GM18498 (cell line): ENCODE results near the gene SOWAHC.

ENCODE experiments used
- ATAC-seq: cut with Tn5 transposase; IDR thresholded peaks from one replicate; pipeline ENCODE4 v1.9.1; 2021; ENCODE audit warnings: mild to moderate bottlenecking, moderate library complexity; ENCODE audit not compliant: unreplicated experiment

SOWAHC gene

DNA sequence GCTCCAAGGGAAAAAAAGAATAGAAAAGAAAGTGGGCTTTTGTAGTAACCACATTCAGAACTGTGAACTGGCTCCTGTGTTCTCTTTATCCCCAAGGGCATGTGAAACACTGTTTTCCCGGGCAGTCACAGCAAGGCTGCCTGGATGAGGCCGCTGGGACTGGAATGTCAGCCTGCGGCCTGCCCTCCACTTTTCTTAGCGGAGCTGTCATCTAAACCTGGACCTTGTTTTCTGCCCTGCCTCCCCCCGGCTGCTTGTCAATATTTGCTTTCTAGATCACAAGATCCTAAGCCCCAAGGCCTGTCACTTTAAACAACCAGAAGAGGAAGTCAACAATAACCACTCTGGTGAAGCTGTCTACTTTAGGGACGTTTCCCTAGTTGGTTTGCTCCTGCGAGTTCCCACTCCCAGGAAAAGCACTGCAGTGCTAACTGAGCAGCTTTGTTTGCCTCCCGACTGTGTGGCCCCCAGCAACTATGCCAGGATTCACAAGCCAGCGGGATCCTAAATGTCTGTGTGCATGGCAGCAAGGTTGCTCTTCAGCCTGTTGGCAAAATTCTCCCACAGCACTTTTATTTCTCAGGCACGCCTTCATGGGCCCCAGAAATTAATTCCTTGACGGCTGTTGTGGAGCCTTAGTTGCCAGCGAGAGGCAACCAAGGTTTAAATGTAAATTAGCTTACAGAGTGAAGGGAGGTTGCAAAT, 30.6 kb downstream of the SOWAHC start:
- ATAC-seq = no peak

DNA sequence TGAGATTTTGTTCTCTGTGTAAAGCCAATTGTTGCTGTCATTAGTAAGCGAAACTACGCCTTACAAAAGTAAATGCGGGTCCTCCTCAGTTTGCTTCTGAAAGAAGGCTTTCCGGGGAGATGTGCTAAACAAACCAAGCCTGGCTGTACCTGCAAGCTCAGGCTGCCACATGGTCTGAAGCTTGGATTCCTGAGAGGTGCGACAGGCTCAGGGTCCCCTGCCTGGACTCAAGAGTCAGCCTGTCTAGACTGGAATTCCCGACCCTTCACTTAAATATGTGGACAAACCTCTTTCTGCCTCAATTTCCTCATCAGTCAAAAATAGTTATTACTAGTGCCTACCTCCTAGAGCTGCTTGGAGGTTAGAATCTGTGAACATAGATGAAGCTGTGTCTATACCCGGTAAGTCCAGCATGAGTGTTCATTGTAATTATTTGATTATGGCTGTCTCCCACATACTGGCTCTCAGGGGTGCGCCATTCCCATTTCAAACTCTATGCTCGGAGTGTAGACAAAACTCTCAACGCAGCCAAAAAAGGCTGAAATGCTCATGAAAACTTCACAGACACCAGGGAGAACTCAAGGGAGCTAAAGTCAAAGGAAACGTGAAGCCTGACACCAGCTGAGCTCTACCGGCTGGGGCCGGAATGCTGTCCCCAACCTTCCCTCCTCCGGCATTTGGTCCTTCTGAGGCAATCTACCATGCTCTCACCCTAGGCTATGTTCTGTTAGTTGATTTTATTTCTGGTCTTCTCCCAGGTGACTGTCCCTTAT, 31.4 kb downstream of the SOWAHC start:
- ATAC-seq = no peak

DNA sequence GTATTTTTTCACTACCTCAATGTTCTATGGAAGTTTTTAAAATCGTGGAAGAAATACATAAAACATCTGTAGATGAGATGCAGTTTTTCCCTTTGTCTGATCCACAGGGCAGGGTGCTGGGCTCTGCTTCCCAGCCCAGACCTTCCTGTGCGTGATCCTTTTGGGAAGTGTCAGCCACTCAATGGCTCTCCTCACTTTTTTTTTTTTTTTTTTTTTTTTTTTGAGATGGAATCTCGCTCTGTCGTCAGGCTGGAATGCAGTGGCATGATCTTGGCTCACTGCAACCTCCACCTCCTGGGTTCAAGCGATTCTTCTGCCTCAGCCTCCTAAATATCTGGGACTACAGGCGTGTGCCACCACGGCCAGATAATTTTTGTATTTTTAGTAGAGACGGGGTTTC, 32.8 kb downstream of the SOWAHC start:
- no peak for ATAC-seq

DNA sequence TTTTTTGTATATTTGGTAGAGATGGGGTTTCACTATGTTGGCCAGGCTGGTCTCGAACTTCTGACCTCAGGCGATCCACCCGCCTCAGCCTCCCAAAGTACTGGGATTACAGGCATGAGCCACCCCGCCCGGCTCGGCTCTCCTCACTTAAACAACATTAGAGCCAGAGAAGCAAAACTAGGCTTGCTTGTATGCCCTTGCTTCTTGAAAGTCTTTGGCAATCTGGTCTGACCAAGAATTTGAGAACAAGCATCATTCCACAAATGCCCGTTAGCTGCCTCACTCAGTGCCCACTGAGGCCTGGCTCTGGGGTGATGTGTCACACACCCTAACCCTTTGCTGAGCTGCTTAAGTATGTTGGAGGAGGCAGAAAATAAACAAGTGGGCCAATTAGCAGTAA, 33.5 kb downstream of the SOWAHC start:
- ATAC-seq = no peak

DNA sequence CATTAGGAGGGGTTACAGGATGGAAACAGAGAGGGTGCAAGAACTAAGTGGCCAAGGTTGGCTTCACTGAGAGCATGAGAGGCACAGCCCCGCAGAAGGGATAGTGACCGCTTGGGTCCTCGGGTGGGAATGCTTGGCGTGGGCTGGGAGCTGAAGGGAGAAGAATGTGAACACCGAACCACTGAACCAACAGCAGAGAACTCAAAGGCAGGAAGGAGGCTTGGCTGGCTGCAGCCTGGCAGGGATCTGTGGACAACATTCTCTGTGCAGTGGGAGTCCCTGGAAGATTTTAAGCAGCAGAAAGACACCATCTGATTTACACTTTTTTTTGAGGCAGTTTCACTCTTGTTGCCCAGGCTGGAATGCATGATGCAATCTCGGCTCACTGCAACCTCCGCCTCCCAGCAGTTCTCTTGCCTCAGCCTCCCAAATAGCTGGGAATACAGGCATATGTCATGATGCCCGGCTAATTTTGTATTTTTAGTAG, 33.9 kb downstream of the SOWAHC start:
- ATAC-seq = no peak

DNA sequence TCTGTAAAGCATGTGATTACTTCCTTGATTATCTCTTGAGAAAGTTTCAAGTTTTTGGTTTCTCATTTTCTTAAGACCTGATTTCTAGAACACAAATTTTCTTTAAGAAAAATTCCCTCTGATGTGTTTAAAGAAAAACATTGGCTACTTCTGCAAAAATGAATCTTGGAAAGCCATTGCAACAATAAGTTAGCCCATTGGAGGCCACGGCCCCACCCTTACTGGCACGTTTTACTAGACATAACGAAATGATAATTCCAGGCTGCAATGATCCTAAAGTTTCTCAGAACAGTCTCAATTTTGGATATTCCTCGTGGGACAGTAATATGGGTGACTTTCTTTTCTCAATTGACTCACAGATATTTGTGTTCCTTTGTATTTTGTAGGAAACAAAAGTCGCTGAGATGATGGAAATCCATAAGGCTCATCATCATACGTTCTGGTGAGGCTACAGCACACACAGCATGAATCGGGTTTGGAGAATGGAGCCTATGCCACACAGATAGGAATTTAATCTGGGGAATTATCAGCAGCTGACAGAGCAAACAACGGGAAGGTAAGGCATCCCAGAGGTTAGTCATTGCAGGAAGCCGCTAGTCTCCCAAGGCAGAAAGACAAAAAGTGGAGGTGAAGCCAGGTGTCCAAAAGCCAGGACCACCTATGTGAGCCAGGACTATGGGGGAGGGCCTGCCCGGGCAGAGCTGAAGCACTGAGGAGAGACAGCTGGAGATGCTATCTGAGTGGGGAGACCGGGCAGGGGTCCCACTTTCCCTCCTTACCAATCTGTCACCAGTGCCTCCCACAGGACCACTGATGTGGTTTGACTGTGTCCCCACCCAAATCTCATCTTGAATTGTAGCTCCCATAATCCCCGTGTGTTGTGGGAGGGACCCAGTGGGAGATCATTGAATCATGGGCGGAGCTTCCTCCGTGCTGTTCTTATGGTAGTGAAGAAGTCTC, 35.9 kb downstream of the SOWAHC start:
- no peak for ATAC-seq

DNA sequence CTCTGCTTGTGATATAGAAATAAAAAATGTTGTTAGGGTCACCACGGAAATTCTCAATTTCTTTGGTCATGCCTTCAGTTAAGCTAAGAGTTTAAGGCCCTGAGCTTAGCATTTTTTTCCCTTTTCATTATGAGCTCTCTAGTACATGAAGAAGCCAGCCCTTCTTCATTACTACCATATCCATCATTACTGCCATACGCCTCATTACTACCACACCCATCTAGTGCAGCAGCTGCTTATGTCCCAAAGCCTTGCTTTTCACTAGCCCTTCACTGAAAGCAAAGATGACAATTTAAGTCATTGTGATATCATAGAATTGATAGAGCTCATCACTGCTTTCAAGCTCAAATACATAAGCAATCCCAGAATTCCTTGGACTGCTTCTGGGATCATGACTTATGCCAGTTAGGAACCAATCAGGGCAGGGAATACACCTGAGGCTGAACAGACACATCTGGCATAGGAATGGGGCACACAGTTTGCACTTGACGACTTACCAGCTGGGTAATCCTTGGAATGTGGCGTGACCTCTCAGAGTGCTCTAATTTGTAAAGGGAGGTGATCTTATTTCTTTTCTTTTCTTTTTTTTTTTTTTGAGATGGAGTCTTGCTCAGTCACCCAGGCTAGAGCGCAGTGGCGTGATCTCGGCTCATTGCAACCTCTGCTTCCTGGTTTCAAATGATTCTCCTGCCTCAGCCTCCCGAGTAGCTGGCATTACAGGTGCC, 40.3 kb downstream of the SOWAHC start:
- no peak for ATAC-seq

DNA sequence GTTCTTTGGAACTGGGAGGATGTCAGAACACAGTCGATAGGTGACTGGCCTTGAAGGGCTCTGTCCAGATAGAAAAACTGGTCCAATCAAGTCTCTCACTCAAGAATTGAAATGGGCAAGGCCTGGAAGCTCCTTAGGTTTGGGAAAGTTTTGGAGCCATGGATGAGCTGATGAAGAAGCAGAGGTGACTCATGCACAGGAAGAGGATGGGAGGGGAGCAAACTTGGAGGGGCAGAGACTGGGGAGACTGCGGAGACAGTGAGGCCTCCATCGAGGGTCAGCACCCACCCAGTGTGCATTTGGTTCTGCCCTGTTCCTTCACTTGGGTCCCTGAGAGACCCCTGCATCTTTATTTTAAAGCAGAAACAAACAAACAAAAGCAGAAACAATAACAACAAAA, 41.1 kb downstream of the SOWAHC start:
- no peak for ATAC-seq

DNA sequence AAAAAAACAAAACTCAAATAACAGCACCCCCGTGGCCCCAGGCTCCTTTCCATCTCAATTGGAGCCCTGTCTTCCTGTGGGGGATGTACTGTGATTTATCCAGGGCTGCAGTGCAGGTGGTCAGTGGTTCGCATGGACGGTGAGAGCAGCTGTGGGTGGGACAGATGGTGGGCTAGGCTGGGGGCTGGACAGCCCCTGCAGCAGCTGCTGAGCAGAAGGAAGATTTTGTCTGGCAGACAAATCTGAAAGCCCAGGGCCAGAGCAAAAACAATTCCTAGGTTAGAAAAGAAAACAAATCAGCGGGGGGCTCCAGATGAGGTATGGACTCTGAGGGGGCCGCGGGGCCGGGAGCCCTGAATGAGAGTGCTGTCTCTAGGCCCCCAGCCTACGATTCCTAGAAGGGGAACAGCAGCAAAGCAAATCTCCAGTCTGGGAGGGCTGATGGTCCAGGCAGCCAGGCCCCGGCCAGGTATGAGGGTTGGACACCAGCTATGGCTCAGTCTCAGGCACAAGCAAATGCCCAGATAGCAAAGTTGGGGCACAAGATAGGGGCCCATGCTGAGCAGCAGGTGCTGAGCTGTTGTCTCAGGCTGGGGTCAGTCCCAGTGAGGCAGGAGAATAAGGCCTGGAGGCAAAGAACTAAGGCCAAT, 45.4 kb downstream of the SOWAHC start:
- ATAC-seq = no peak

DNA sequence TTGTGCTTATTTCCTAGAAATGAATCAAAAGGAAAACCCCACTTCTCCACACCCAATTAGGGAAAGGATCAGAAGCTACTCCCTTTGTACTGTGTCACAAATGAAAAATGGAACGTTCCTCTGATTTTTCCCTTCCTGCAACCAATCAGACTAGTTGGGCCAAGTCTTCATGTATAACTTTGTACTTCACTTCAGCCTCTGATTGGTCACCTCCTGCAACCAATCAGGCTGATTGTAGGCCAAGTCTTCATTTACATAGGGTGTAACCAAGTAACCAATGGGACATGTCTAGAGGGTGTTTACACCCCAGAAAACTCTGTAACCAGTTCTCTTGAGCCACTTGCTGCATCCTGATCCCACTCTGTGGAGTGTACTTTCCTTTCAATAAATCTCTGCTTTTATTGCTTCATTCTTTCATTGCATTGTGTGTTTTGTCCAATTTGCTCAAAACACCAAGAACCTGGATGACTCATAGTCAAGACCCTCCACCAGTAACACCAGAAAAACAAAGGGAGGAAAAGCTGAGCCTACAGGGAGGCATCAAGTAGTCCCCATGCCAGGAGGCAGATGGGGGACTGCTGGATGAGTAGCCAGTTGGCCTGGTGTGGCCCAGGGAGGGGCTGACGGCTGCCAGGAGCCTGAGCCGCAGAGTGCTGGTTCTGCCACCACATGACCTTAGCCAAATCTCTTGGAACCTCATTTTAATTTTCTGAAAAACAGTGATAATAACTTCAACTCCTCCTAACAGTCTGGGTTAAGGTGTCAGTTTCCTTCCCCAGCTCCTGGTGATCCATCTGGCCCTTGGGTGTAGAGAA, 46.1 kb downstream of the SOWAHC start:
- no peak for ATAC-seq

DNA sequence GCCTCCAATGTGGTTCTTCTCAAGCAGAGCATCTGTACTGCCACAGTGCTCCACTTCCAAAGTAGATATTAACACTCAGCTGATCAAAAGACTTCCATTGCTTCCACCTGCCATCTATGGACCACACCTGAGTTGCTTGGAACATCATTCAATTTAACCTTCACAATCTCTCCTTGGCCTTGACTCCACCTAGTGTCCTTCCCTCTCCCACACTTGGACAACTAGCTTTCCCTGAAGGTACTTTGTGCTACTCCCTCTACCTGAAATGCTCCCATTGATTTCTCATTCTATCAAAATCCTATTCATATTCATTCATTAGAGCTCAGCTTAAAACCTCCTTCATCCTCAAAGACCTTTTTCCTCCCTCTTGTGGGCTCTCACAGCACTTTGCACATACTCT, 48.7 kb downstream of the SOWAHC start:
- no peak for ATAC-seq

DNA sequence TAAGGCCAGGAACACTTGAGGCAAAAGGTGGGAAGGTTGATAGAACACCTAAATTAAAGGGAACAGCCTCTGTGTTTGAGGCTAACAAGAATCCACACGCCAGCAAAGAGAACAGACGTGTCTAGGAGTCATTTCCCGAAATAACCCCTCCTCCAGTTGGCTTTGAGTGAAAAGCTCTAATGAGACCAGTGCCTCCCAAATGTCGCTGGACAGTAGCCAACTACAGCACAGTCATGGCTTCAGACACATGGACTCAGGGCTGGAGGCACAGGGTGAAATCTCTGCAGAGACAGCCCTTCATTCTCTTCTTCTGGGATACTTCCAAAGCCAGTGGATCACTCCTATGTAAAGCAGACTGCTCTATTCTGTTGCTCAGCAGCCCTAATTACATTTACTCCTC, 49.6 kb downstream of the SOWAHC start:
- ATAC-seq = no peak

DNA sequence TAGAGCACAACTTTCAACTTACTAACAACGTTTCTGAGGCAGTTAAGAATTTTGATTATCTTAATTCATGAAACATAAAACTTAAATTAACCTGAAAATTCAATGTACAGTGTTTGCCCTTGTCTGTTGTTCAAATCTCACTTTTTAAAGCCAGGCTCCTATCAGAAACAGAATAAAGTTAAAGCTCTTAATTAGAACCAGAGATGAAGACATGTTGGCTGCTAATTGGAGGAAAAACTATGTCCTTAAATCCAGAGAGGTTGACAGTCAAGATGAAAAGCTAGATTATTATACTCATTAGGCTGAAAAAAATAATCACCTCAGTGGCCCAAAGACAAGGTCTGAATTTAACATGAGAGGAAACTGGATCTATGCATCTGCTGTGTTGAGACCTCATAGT, 52.3 kb downstream of the SOWAHC start:
- no peak for ATAC-seq
